Measurements from ENCODE around the gene DOCK9. TPM values are rescaled to one million over a fixed set of nuclear protein-coding genes. Genes with fewer than 3 reads are reported as not detected.

The DOCK9 gene
- total RNA-seq, 1 experiment from 2014 or later = 31.7 TPM

- DNase-seq = no peak
- Histone ChIP-seq H3K27ac (ENCODE audit: low read length) (no peak overlapping the region), H3F3A (ENCODE audit: low read length, unreplicated experiment) (no peaks in the 10 kb centered on the region), H3K9me2 (replicated peaks; ENCODE audit: low read length) (no peaks in the 10 kb centered on the region), H2AFZ (ENCODE audit: low read length) (no peak overlapping the region), H3K36me3 (ENCODE audit: low read depth, low read length) (0 out of 2 replicates have a peak, but pooled peaks cover 3% of the 10 kb centered on the region), H3K9ac (ENCODE audit: low read length) (no peak overlapping the region), H4K20me1 (ENCODE audit: low read length) (no peaks in the 10 kb centered on the region), H3K4me3 (ENCODE audit: low read length) (no peak overlapping the region), H3K9me3 (ENCODE audit: low read length) (no peaks in the 10 kb centered on the region), H3K79me2 (ENCODE audit: low read length) (no peaks in the 10 kb centered on the region), H3K27me3 (ENCODE audit: low read length) (no peaks in the 10 kb centered on the region), H3K4me1 (ENCODE audit: insufficient read depth, low read length) (no peaks in the 10 kb centered on the region), H3K4me2 (ENCODE audit: low read length) (no peak overlapping the region)
- no peak for ATAC-seq
- TF ChIP-seq EZH2 (IDR thresholded peaks at IDR 0.05; ENCODE audit: low read length, unreplicated experiment) (no peak), EZH2phosphoT487 (IDR thresholded peaks at IDR 0.05; ENCODE audit: borderline replicate concordance, low read length) (no peak)
- TF ChIP-seq, protein P1, sequence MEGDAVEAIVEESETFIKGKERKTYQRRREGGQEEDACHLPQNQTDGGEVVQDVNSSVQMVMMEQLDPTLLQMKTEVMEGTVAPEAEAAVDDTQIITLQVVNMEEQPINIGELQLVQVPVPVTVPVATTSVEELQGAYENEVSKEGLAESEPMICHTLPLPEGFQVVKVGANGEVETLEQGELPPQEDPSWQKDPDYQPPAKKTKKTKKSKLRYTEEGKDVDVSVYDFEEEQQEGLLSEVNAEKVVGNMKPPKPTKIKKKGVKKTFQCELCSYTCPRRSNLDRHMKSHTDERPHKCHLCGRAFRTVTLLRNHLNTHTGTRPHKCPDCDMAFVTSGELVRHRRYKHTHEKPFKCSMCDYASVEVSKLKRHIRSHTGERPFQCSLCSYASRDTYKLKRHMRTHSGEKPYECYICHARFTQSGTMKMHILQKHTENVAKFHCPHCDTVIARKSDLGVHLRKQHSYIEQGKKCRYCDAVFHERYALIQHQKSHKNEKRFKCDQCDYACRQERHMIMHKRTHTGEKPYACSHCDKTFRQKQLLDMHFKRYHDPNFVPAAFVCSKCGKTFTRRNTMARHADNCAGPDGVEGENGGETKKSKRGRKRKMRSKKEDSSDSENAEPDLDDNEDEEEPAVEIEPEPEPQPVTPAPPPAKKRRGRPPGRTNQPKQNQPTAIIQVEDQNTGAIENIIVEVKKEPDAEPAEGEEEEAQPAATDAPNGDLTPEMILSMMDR (conservative IDR thresholded peaks at IDR 0.05; ENCODE audit: low read depth, low read length) = no peak
- CTCF ChIA-PET = no interaction called here
- BruUV-seq (replicated peaks) = no TSS peak
- POLR2A ChIA-PET (ENCODE audit: unreplicated experiment) = no interaction called here
- intact Hi-C loops (cut with micrococcal nuclease) = no loop called here
These were observed 39.9 kb downstream of the DOCK9 start for GRCh38 chr13:98937911-98938381.

DNA sequence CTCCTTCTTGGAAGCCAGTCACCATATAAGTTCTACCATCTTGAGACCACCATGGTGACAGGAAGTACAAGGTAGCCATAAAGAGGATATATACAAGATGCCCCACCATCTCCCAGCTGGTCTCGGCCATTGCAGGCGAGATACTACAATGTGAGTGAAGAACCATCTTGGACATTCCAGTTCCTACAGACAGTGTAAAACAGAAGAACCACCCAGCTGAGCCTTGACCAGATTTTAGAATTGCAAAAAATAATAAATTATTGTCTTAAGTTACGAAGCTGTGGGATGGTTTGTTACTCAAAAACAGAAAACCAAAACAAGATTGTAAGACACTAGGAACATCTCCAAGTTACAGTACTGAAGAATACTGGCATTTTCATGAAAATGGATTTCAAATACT lies 43.6 kb downstream of the DOCK9 start:
- BruUV-seq (replicated peaks) = no TSS peak
- CTCF ChIA-PET = no interaction called here

GRCh38 chr13:98930151-98930591 lies 47.7 kb downstream of the DOCK9 start:
- ATAC-seq (no peak), DNase-seq (no peak)
- POLR2A ChIA-PET (ENCODE audit: unreplicated experiment) = no interaction called here
- Histone ChIP-seq H3K27ac (ENCODE audit: low read length) (no peak overlapping the region), H3K9me2 (replicated peaks; ENCODE audit: low read length) (no peaks in the 10 kb centered on the region), H4K20me1 (ENCODE audit: low read length) (no peaks in the 10 kb centered on the region), H3F3A (ENCODE audit: low read length, unreplicated experiment) (no peaks in the 10 kb centered on the region), H3K36me3 (ENCODE audit: low read depth, low read length) (0 out of 2 replicates have a peak, but pooled peaks cover 3% of the 10 kb centered on the region), H3K79me2 (ENCODE audit: low read length) (no peaks in the 10 kb centered on the region), H3K4me3 (ENCODE audit: low read length) (no peak overlapping the region), H3K4me2 (ENCODE audit: low read length) (no peak overlapping the region), H2AFZ (ENCODE audit: low read length) (no peak overlapping the region), H3K9ac (ENCODE audit: low read length) (no peak overlapping the region), H3K27me3 (ENCODE audit: low read length) (no peaks in the 10 kb centered on the region), H3K4me1 (ENCODE audit: insufficient read depth, low read length) (no peaks in the 10 kb centered on the region), H3K9me3 (ENCODE audit: low read length) (no peaks in the 10 kb centered on the region)
- intact Hi-C loops (cut with micrococcal nuclease) = no loop called here
- TF ChIP-seq, protein P1 (conservative IDR thresholded peaks at IDR 0.05; ENCODE audit: low read depth, low read length) = no peak
- TF ChIP-seq EZH2phosphoT487 (IDR thresholded peaks at IDR 0.05; ENCODE audit: borderline replicate concordance, low read length) (no peak), EZH2 (IDR thresholded peaks at IDR 0.05; ENCODE audit: low read length, unreplicated experiment) (no peak)
- BruUV-seq (replicated peaks) = no TSS peak
- CTCF ChIA-PET = no interaction called here

More for the DNA sequence above, 43.6 kb downstream of the DOCK9 start:
- no peaks in the 10 kb centered on the region for H3K9me3 ChIP-seq (ENCODE audit: low read length)
- H3K9ac ChIP-seq (ENCODE audit: low read length) = no peak overlapping the region
- POLR2A ChIA-PET (ENCODE audit: unreplicated experiment) = no interaction called here
- DNase-seq = no peak
- TF ChIP-seq, protein P1 (conservative IDR thresholded peaks at IDR 0.05; ENCODE audit: low read depth, low read length) = no peak
- no peak for TF ChIP-seq EZH2phosphoT487 (IDR thresholded peaks at IDR 0.05; ENCODE audit: borderline replicate concordance, low read length)
- TF ChIP-seq EZH2 (IDR thresholded peaks at IDR 0.05; ENCODE audit: low read length, unreplicated experiment) = no peak
- intact Hi-C loops (cut with micrococcal nuclease) = no loop called here
- H3K79me2 ChIP-seq (ENCODE audit: low read length) = no peaks in the 10 kb centered on the region
- H3K4me3 ChIP-seq (ENCODE audit: low read length) = no peak overlapping the region
- H3K4me1 ChIP-seq (ENCODE audit: insufficient read depth, low read length) = no peaks in the 10 kb centered on the region
- no peaks in the 10 kb centered on the region for H3F3A ChIP-seq (ENCODE audit: low read length, unreplicated experiment)
- H3K9me2 ChIP-seq (replicated peaks; ENCODE audit: low read length) = no peaks in the 10 kb centered on the region
- H3K27ac ChIP-seq (ENCODE audit: low read length) = no peak overlapping the region
- no peak for ATAC-seq
- H3K36me3 ChIP-seq (ENCODE audit: low read depth, low read length) = 0 out of 2 replicates have a peak, but pooled peaks cover 3% of the 10 kb centered on the region
- H3K4me2 ChIP-seq (ENCODE audit: low read length) = no peak overlapping the region
- no peak overlapping the region for H2AFZ ChIP-seq (ENCODE audit: low read length)
- H4K20me1 ChIP-seq (ENCODE audit: low read length) = no peaks in the 10 kb centered on the region
- H3K27me3 ChIP-seq (ENCODE audit: low read length) = no peaks in the 10 kb centered on the region
